NCI-H128 (cell line): ENCODE measurements around the gene UBR4.

Source experiments
- DNase-seq: peaks from one replicate; lab custom pipeline; 2025; ENCODE audit not compliant: unreplicated experiment; lab: John Stamatoyannopoulos, UW

UBR4 gene

GRCh38 chr1:19059773-19060172 is 150.3 kb downstream of the UBR4 start:
- no peak for DNase-seq

GRCh38 chr1:19058476-19058797 is 151.6 kb downstream of the UBR4 start:
- DNase-seq = no peak

- no peak for DNase-seq
Measured at GRCh38 chr1:19057784-19058475, 152.1 kb downstream of the UBR4 start.

- no peak for DNase-seq
Measured at GRCh38 chr1:19057182-19057779, 152.8 kb downstream of the UBR4 start.

GRCh38 chr1:19055701-19056100 is 154.4 kb downstream of the UBR4 start:
- DNase-seq = no peak

- no peak for DNase-seq
Measured at GRCh38 chr1:19055001-19055400, 155.1 kb downstream of the UBR4 start.

- no peak for DNase-seq
Measured at GRCh38 chr1:19054216-19054615, 155.8 kb downstream of the UBR4 start.

GRCh38 chr1:19053486-19053885 is 156.6 kb downstream of the UBR4 start:
- no peak for DNase-seq

- no peak for DNase-seq
Measured at GRCh38 chr1:19049798-19050197, 160.3 kb downstream of the UBR4 start.

- no peak for DNase-seq
Measured at GRCh38 chr1:19049128-19049768, 160.8 kb downstream of the UBR4 start.

GRCh38 chr1:19046972-19047731 is 162.9 kb downstream of the UBR4 start:
- no peak for DNase-seq

- no peak for DNase-seq
Measured at GRCh38 chr1:19045898-19046880, 163.9 kb downstream of the UBR4 start.

GRCh38 chr1:19044975-19045831 is 164.9 kb downstream of the UBR4 start:
- DNase-seq = no peak

- no peak for DNase-seq
Measured at GRCh38 chr1:19044471-19044870, 165.6 kb downstream of the UBR4 start.

- no peak for DNase-seq
Measured at GRCh38 chr1:19043579-19044443, 166.3 kb downstream of the UBR4 start.

- DNase-seq = no peak
Measured at GRCh38 chr1:19042675-19043578, 167.1 kb downstream of the UBR4 start.

- DNase-seq = no peak
Measured at GRCh38 chr1:19040010-19040680, 169.9 kb downstream of the UBR4 start.
